ENCODE results near the gene PLCH1. TPM values are rescaled to one million over a fixed set of nuclear protein-coding genes. Genes with fewer than 3 reads are reported as not detected.
"Not testable (repeated sequence)": the region's sequence is repeated elsewhere in the genome, so short reads cannot be mapped to it uniquely, and the experiment has no call there.

The PLCH1 gene
- total and polyA plus RNA-seq, 2 of the 13 experiments (the other 11 are each of a cell fraction or from before 2014, with no cell fraction given) = 2.0 to 3.0 TPM

DNA sequence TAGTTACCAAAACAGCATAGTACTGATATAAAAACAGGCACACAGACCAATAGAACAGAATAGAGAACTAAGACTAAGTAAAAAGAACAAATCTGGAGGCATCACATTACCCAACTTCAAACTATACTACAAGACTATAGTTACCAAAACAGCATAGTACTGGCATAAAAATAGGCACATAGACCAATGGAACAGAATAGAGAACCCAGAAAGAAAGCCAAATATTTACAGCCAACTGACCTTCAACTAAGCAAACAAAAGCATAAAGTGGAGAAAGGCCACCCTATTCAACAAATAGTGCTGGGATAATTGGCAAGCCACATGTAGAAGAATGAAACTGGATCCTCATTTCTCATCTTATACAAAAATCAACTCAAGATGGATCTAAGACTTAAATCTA lies 130.5 kb downstream of the PLCH1 start:
- BruUV-seq (replicated peaks); H3K79me2 ChIP-seq (ENCODE audit: insufficient read depth, low read length); CTCF ChIA-PET (ENCODE audit: low intra/inter-chr PET ratio, low total read pairs); FAIRE-seq; H3K27me3 ChIP-seq (ENCODE audit: control insufficient read depth in 1 of 2, insufficient read depth in 2 of 2, low read length in 2 of 2); H3K9ac ChIP-seq (ENCODE audit: insufficient read depth, low read depth, low read length); H3K4me3 ChIP-seq (replicated peaks in 1 of 3; ENCODE audit: insufficient read depth in 1 of 3, low read depth in 2 of 3, low read length in 3 of 3); DNase-seq (ENCODE audit: low spot score); ATAC-seq; H4K20me1 ChIP-seq (ENCODE audit: insufficient read depth, low read length); H3K4me2 ChIP-seq (ENCODE audit: low read depth, low read length); H2AFZ ChIP-seq (ENCODE audit: low read length); POLR2A ChIA-PET; intact Hi-C loops (cut with micrococcal nuclease; ENCODE audit: unreplicated experiment); in situ Hi-C loops (cut with HindIII; ENCODE audit: extremely low pct_ligation_motif_present, low pct_unique_long_range_greater_than_20kb); H3K27ac ChIP-seq (ENCODE audit: extremely low read length, insufficient read depth, low read length); H3K36me3 ChIP-seq (replicated peaks in 1 of 2; ENCODE audit: control insufficient read depth in 1 of 2, insufficient read depth in 2 of 2, low read length in 2 of 2); TF ChIP-seq EP300 (CRISPR knock-in tag; IDR thresholded peaks at IDR 0.05; ENCODE audit: borderline replicate concordance); FOXP1 (IDR thresholded peaks at IDR 0.05); SOX6 (IDR thresholded peaks at IDR 0.05): not testable (repeated sequence)
- Histone ChIP-seq H3K4me1 (ENCODE audit: insufficient read depth, low read length) (peaks cover 56% of the 10 kb centered on the region), H3K9me3 (ENCODE audit: low read length) (peaks cover 16% of the 10 kb centered on the region)
- TF ChIP-seq EP300 (IDR thresholded peaks at IDR 0.05; ENCODE audit: low read depth in 2 of 2, low read length in 2 of 2) = peak in 1 of 2 experiments; percentile 34; a peak in 1 of 4 replicates
- TF ChIP-seq HOMEZ (CRISPR knock-in tag; IDR thresholded peaks at IDR 0.05; ENCODE audit: low read depth) = peak; percentile 93; the same call in 1 of the 2 replicates
- TF ChIP-seq RXRB (CRISPR knock-in tag; IDR thresholded peaks at IDR 0.05; ENCODE audit: borderline replicate concordance) = peak; percentile 46
- peak; percentile 91 for TF ChIP-seq RCOR2 (CRISPR knock-in tag; IDR thresholded peaks at IDR 0.05)
- TF ChIP-seq NCOA2 (CRISPR knock-in tag; IDR thresholded peaks at IDR 0.05) = peak; percentile 23; the same call in 1 of the 2 replicates
- peak; percentile 18; the same call in 1 of the 2 replicates for TF ChIP-seq BCL6 (CRISPR knock-in tag; IDR thresholded peaks at IDR 0.05)
- TF ChIP-seq HMG20A (CRISPR knock-in tag; IDR thresholded peaks at IDR 0.05; ENCODE audit: borderline replicate concordance) = peak; percentile 49; the same call in 1 of the 2 replicates
- TF ChIP-seq ZNF280D (CRISPR knock-in tag; IDR thresholded peaks at IDR 0.05) = 0 out of 2 replicates have a peak, but pooled peaks have one; percentile 81
- peak; percentile 66; the same call in 1 of the 2 replicates for TF ChIP-seq FOXP1 (CRISPR knock-in tag; IDR thresholded peaks at IDR 0.05)
- TF ChIP-seq SOX6 (CRISPR knock-in tag; IDR thresholded peaks at IDR 0.05) = peak; percentile 50
- TF ChIP-seq POGZ (CRISPR knock-in tag; IDR thresholded peaks at IDR 0.05) = peak; percentile 68; the same call in 1 of the 2 replicates
- TF ChIP-seq KDM1A (CRISPR knock-in tag; IDR thresholded peaks at IDR 0.05) = peak; percentile 91
- peak; percentile 86 for TF ChIP-seq ZMYM2 (CRISPR knock-in tag; IDR thresholded peaks at IDR 0.05)
- TF ChIP-seq SOX5 (CRISPR knock-in tag; IDR thresholded peaks at IDR 0.05; ENCODE audit: borderline replicate concordance) = peak; percentile 47; the same call in 1 of the 2 replicates
- peak; percentile 37; the same call in 1 of the 2 replicates for TF ChIP-seq FOXO1 (CRISPR knock-in tag; IDR thresholded peaks at IDR 0.05)
- peak; percentile 44; the same call in 1 of the 2 replicates for TF ChIP-seq PAXIP1 (CRISPR knock-in tag; conservative IDR thresholded peaks at IDR 0.05)
- 0 out of 2 replicates have a peak, but pooled peaks have one; percentile 39 for TF ChIP-seq SIX4 (CRISPR knock-in tag; IDR thresholded peaks at IDR 0.05)

Measured in HepG2 (cell line).